Stomach smooth muscle (tissue), 2 donors: ENCODE results near the gene ALX4.

ENCODE experiments used
- H3K27ac ChIP-seq: one replicate; pipeline ENCODE4 v1.7.0; 2013; ENCODE audit warnings: mild to moderate bottlenecking, low read length, inconsistent platforms
- H3K27me3 ChIP-seq, 2 donors: one replicate each; pipeline ENCODE4 v1.7.0; 2013; ENCODE audit warnings: low read length in 2 of 2; ENCODE audit not compliant: insufficient read depth in 2 of 2, control insufficient read depth in 1 of 2
- H3K36me3 ChIP-seq, 2 donors: one replicate each; pipeline ENCODE4 v1.7.0; 2013; ENCODE audit warnings: low read length in 2 of 2; ENCODE audit not compliant: control insufficient read depth in 2 of 2, insufficient read depth in 2 of 2
- H3K4me1 ChIP-seq: one replicate; pipeline ENCODE4 v1.7.0; 2013; ENCODE audit warnings: low read length; ENCODE audit not compliant: control insufficient read depth, insufficient read depth
- H3K4me3 ChIP-seq, 2 donors: one replicate each; pipeline ENCODE4 v1.7.0; 2013; ENCODE audit warnings: low read length in 2 of 2
- H3K9ac ChIP-seq, 2 donors: one replicate each; pipeline ENCODE4 v1.7.0; 2013; ENCODE audit warnings: low read length in 2 of 2, mild to moderate bottlenecking in 1 of 2
- H3K9me3 ChIP-seq, 2 donors: one replicate each; pipeline ENCODE4 v1.7.0; 2013; ENCODE audit warnings: low read length in 2 of 2; ENCODE audit not compliant: control insufficient read depth in 2 of 2
- donor health status: healthy.
- donor health status: Pancreatic carcinoma.

ALX4 gene

GRCh38 chr11:44314733-44315132 is 4.8 kb upstream of the ALX4 start:
- Histone ChIP-seq H3K9me3 (no peaks in the 10 kb centered on the region), H3K27me3 (peaks cover 81 to 90% of the 10 kb centered on the region in 2 donors), H3K4me3 (no peak overlapping the region), H3K4me1 (peaks cover 23% of the 10 kb centered on the region), H3K27ac (no peak overlapping the region), H3K36me3 (no peaks in the 10 kb centered on the region), H3K9ac (no peak overlapping the region)

GRCh38 chr11:44313761-44314489 is 4.0 kb upstream of the ALX4 start:
- Histone ChIP-seq H3K4me1 (peaks cover 31% of the 10 kb centered on the region), H3K36me3 (no peaks in the 10 kb centered on the region), H3K9me3 (no peaks in the 10 kb centered on the region), H3K4me3 (no peak overlapping the region), H3K9ac (no peak overlapping the region), H3K27ac (no peak overlapping the region), H3K27me3 (peaks cover 79 to 90% of the 10 kb centered on the region in 2 donors)

- Histone ChIP-seq H3K27me3 (peaks cover 79 to 92% of the 10 kb centered on the region in 2 donors), H3K9me3 (no peaks in the 10 kb centered on the region), H3K36me3 (no peaks in the 10 kb centered on the region), H3K9ac (no peak overlapping the region), H3K4me1 (peaks cover 31% of the 10 kb centered on the region), H3K27ac (no peak overlapping the region), H3K4me3 (no peak overlapping the region)
These were observed 2.9 kb upstream of the ALX4 start for GRCh38 chr11:44312876-44313275.

- no peak overlapping the region for H3K9ac ChIP-seq
- no peak overlapping the region for H3K4me3 ChIP-seq
These were observed 1.7 kb upstream of the ALX4 start for GRCh38 chr11:44311339-44312261.

GRCh38 chr11:44310463-44311272 is 729 bp upstream of the ALX4 start:
- Histone ChIP-seq H3K27ac (no peak overlapping the region), H3K4me1 (peaks cover 24% of the 10 kb centered on the region), H3K9me3 (no peaks in the 10 kb centered on the region), H3K9ac (no peak overlapping the region), H3K4me3 (no peak overlapping the region), H3K27me3 (peaks cover 79 to 92% of the 10 kb centered on the region in 2 donors), H3K36me3 (no peaks in the 10 kb centered on the region)

More at GRCh38 chr11:44311339-44312261, 1.7 kb upstream of the ALX4 start:
- Histone ChIP-seq H3K27me3 (peaks cover 79 to 92% of the 10 kb centered on the region in 2 donors), H3K27ac (no peak overlapping the region), H3K36me3 (no peaks in the 10 kb centered on the region), H3K9me3 (no peaks in the 10 kb centered on the region), H3K4me1 (peaks cover 27% of the 10 kb centered on the region)

GRCh38 chr11:44310206-44310462 is 195 bp upstream of the ALX4 start:
- H3K27ac ChIP-seq, result no peak overlapping the region
- peaks cover 79 to 93% of the 10 kb centered on the region in 2 donors for H3K27me3 ChIP-seq

GRCh38 chr11:44308923-44309477 is 939 bp downstream of the ALX4 start:
- H3K36me3 ChIP-seq, result no peaks in the 10 kb centered on the region
- H3K27ac ChIP-seq, result no peak overlapping the region
- peaks cover 83 to 97% of the 10 kb centered on the region in 2 donors for H3K27me3 ChIP-seq
- H3K9me3 ChIP-seq, result no peaks in the 10 kb centered on the region
- H3K9ac ChIP-seq, result no peak overlapping the region
- peaks cover 40% of the 10 kb centered on the region for H3K4me1 ChIP-seq
- peak overlapping the region in 1 of 2 donors; percentile 64 for H3K4me3 ChIP-seq

More at GRCh38 chr11:44310206-44310462, 195 bp upstream of the ALX4 start:
- peak overlapping the region; percentile 43 to 64 for H3K4me3 ChIP-seq
- peaks cover 28% of the 10 kb centered on the region for H3K4me1 ChIP-seq
- no peak overlapping the region for H3K9ac ChIP-seq
- no peaks in the 10 kb centered on the region for H3K9me3 ChIP-seq
- H3K36me3 ChIP-seq, result no peaks in the 10 kb centered on the region

- H3K4me1 ChIP-seq, result peaks cover 35% of the 10 kb centered on the region
These were observed 1.6 kb downstream of the ALX4 start for GRCh38 chr11:44308256-44308922.

GRCh38 chr11:44307340-44308099 is 2.4 kb downstream of the ALX4 start:
- Histone ChIP-seq H3K27ac (no peak overlapping the region), H3K4me1 (peaks cover 35% of the 10 kb centered on the region), H3K9me3 (no peaks in the 10 kb centered on the region), H3K36me3 (no peaks in the 10 kb centered on the region), H3K9ac (no peak overlapping the region), H3K4me3 (no peak overlapping the region), H3K27me3 (peaks cover 84 to 98% of the 10 kb centered on the region in 2 donors)

More at GRCh38 chr11:44308256-44308922, 1.6 kb downstream of the ALX4 start:
- Histone ChIP-seq H3K4me3 (no peak overlapping the region), H3K9ac (no peak overlapping the region), H3K27ac (no peak overlapping the region), H3K9me3 (no peaks in the 10 kb centered on the region), H3K36me3 (no peaks in the 10 kb centered on the region), H3K27me3 (peaks cover 82 to 97% of the 10 kb centered on the region in 2 donors)
